KMS-11 (cell line): ENCODE data around the gene CSF2.

Experiments used
- H2AFZ ChIP-seq: fragments of 200-600 bp; sonication (generic); 2 replicates; pipeline ENCODE4 v1.6.1; 2016; ENCODE audit warnings: antibody characterized with exemption, mixed run types, low read depth
- H3K27ac ChIP-seq: fragments of 200-600 bp; sonication (generic); 2 replicates; pipeline ENCODE4 v1.6.1; 2016; ENCODE audit warnings: mild to moderate bottlenecking, mixed run types
- H3K27me3 ChIP-seq: fragments of 200-600 bp; sonication (generic); 2 replicates; pipeline ENCODE4 v1.6.1; 2017; ENCODE audit warnings: mild to moderate bottlenecking, low read depth, mixed run types, moderate library complexity; ENCODE audit not compliant: insufficient read depth
- H3K36me3 ChIP-seq: fragments of 200-600 bp; sonication (generic); 2 replicates; pipeline ENCODE4 v1.6.1; 2017; ENCODE audit warnings: mild to moderate bottlenecking, mixed run types; ENCODE audit not compliant: insufficient read depth
- H3K4me1 ChIP-seq: fragments of 200-600 bp; sonication (generic); 2 replicates; pipeline ENCODE4 v1.6.1; 2016; ENCODE audit warnings: mild to moderate bottlenecking, low read depth, mixed run types; ENCODE audit not compliant: poor library complexity, severe bottlenecking
- H3K4me2 ChIP-seq: fragments of 200-600 bp; sonication (generic); 2 replicates; pipeline ENCODE4 v1.7.0; 2016; ENCODE audit warnings: mild to moderate bottlenecking, mixed run types
- H3K4me3 ChIP-seq: fragments of 200-600 bp; sonication (generic); IDR thresholded peaks from 2 replicates; pipeline ENCODE4 v1.6.1; 2017; ENCODE audit warnings: low read depth, low read length, mixed read lengths; ENCODE audit not compliant: insufficient read depth
- H3K79me2 ChIP-seq: fragments of 200-600 bp; sonication (generic); 2 replicates; pipeline ENCODE4 v1.6.1; 2016; ENCODE audit warnings: low read depth, mixed run types; ENCODE audit not compliant: insufficient read depth
- H3K9ac ChIP-seq: fragments of 200-600 bp; sonication (generic); 2 replicates; pipeline ENCODE4 v1.6.1; 2016; ENCODE audit warnings: mild to moderate bottlenecking, mixed run types
- H4K20me1 ChIP-seq: fragments of 200-600 bp; sonication (generic); 2 replicates; pipeline ENCODE4 v1.6.1; 2016; ENCODE audit warnings: mild to moderate bottlenecking, mixed run types; ENCODE audit not compliant: insufficient read depth
- CTCF ChIP-seq: fragments of 200-600 bp; sonication (generic); conservative IDR thresholded peaks from 2 replicates; pipeline ENCODE4 v1.6.1; 2017; ENCODE audit warnings: low read depth, mild to moderate bottlenecking, antibody characterized with exemption, low read length, moderate library complexity, mixed read lengths

The CSF2 gene

GRCh38 chr5:132082329-132083023, 8.9 kb downstream of the CSF2 start:
- H3K4me2 ChIP-seq: peak overlapping the region; percentile 72
- TF ChIP-seq CTCF: no peak
- no peak overlapping the region for H3K9ac ChIP-seq
- H4K20me1 ChIP-seq: no peaks in the 10 kb centered on the region
- no peak overlapping the region for H3K4me3 ChIP-seq
- H2AFZ ChIP-seq: 0 out of 2 replicates have a peak overlapping the region, but pooled peaks have one; percentile 47
- H3K79me2 ChIP-seq: no peaks in the 10 kb centered on the region
- no peaks in the 10 kb centered on the region for H3K27me3 ChIP-seq
- H3K36me3 ChIP-seq: no peaks in the 10 kb centered on the region
- H3K4me1 ChIP-seq: peaks cover 45% of the 10 kb centered on the region
- peak overlapping the region; percentile 63; the same call in 1 of the 2 replicates for H3K27ac ChIP-seq

- Histone ChIP-seq H3K79me2 (no peaks in the 10 kb centered on the region), H3K27me3 (no peaks in the 10 kb centered on the region), H3K4me2 (peak overlapping the region; percentile 72), H3K9ac (peak overlapping the region; percentile 22; the same call in 1 of the 2 replicates), H4K20me1 (no peaks in the 10 kb centered on the region), H2AFZ (peak overlapping the region; percentile 47; the same call in 1 of the 2 replicates), H3K4me1 (peaks cover 45% of the 10 kb centered on the region), H3K4me3 (no peak overlapping the region), H3K27ac (peak overlapping the region; percentile 63), H3K36me3 (no peaks in the 10 kb centered on the region)
- no peak for TF ChIP-seq CTCF
These were observed 9.6 kb downstream of the CSF2 start for GRCh38 chr5:132083071-132083678.

GRCh38 chr5:132085686-132086085, 12.1 kb downstream of the CSF2 start:
- H2AFZ ChIP-seq: no peak overlapping the region
- H3K27ac ChIP-seq: no peak overlapping the region
- no peak for TF ChIP-seq CTCF
- no peak overlapping the region for H3K4me3 ChIP-seq
- no peaks in the 10 kb centered on the region for H4K20me1 ChIP-seq
- H3K4me2 ChIP-seq: no peak overlapping the region; the same call in 1 of the 2 replicates
- H3K9ac ChIP-seq: no peak overlapping the region
- no peaks in the 10 kb centered on the region for H3K27me3 ChIP-seq
- no peaks in the 10 kb centered on the region for H3K36me3 ChIP-seq
- H3K79me2 ChIP-seq: no peaks in the 10 kb centered on the region
- H3K4me1 ChIP-seq: peaks cover 62% of the 10 kb centered on the region

- Histone ChIP-seq H4K20me1 (no peaks in the 10 kb centered on the region), H3K27me3 (no peaks in the 10 kb centered on the region), H2AFZ (no peak overlapping the region), H3K36me3 (no peaks in the 10 kb centered on the region), H3K4me1 (peaks cover 69% of the 10 kb centered on the region), H3K4me2 (no peak overlapping the region; the same call in 1 of the 2 replicates), H3K9ac (no peak overlapping the region), H3K79me2 (no peaks in the 10 kb centered on the region), H3K27ac (no peak overlapping the region), H3K4me3 (no peak overlapping the region)
- no peak for TF ChIP-seq CTCF
These were observed 12.7 kb downstream of the CSF2 start for GRCh38 chr5:132086277-132086794.
